DND-41 (cell line): ENCODE data around the gene FAM227B.

ENCODE experiments used
- CTCF ChIP-seq: IDR thresholded peaks from 2 replicates; pipeline ENCODE4 v1.5.1; 2012; ENCODE audit warnings: borderline replicate concordance, low read length, moderate library complexity, mild to moderate bottlenecking; ENCODE audit not compliant: poor library complexity, severe bottlenecking; ENCODE audit errors: extremely low read depth
- EZH2 ChIP-seq: IDR thresholded peaks from 3 replicates; pipeline ENCODE4 v1.6.1; 2012; ENCODE audit warnings: borderline replicate concordance, low read depth, mild to moderate bottlenecking, moderate library complexity, low read length, inconsistent platforms; ENCODE audit not compliant: severe bottlenecking

- TF ChIP-seq CTCF (no peak), EZH2 (no peak)
Measured at GRCh38 chr15:49418811-49419210, 201.8 kb downstream of the FAM227B start.
